C4-2B (cell line): ENCODE results near the gene FSIP1.

Experiments used
- ZFX ChIP-seq: fragments of 450-650 bp; IDR thresholded peaks from 2 replicates; pipeline ENCODE4 v1.6.1; 2017
- TF ChIP-seq, protein P1 (sequence below): fragments of 450-650 bp; conservative IDR thresholded peaks from 2 replicates; pipeline ENCODE4 v1.5.1; 2017; ENCODE audit warnings: mild to moderate bottlenecking

DNA sequence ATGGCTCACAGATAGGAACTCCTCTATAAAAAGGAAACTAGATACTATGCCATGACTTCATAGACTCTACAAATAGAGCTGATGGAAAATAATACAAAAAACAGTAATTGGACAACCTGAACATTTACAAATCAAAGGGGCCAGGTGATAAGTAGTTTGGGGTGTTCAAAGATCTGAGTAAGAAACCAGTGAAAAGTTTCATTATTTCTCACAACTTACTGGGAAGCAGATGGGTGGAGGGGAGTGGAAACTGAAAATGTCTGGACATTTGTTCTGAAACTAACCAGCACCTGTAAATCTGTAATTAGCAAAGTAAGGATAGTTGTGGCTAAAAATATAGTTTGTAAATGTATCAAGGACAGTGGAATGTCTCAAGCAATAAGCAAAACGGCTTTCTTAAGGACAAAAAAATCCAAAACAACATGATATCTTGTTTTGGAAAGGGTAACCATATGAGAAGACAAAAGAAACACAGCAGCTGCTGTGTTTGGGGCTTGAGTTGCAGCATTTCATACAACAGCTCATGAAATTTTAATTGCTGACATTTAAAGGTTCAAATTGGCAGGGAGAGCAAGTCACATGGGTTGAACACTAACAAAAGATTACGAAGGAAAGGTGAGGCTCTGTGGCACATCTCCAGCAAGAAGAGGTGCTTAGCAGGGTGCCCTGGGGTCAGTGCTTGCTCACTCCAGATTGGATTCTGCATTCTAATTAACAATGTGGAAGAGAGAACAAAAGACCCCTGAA, 228.5 kb downstream of the FSIP1 start:
- TF ChIP-seq, protein P1, sequence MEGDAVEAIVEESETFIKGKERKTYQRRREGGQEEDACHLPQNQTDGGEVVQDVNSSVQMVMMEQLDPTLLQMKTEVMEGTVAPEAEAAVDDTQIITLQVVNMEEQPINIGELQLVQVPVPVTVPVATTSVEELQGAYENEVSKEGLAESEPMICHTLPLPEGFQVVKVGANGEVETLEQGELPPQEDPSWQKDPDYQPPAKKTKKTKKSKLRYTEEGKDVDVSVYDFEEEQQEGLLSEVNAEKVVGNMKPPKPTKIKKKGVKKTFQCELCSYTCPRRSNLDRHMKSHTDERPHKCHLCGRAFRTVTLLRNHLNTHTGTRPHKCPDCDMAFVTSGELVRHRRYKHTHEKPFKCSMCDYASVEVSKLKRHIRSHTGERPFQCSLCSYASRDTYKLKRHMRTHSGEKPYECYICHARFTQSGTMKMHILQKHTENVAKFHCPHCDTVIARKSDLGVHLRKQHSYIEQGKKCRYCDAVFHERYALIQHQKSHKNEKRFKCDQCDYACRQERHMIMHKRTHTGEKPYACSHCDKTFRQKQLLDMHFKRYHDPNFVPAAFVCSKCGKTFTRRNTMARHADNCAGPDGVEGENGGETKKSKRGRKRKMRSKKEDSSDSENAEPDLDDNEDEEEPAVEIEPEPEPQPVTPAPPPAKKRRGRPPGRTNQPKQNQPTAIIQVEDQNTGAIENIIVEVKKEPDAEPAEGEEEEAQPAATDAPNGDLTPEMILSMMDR: no peak
- TF ChIP-seq ZFX: no peak
